Measurements from ENCODE around the gene TRPM7.

GRCh38 chr15:50576166-50576565 lies 110.4 kb downstream of the TRPM7 start:
- TF ChIP-seq CTCF (IDR thresholded peaks at IDR 0.05) (no peak), POLR2A (IDR thresholded peaks at IDR 0.05) (no peak)

Data from tibial nerve (tissue), 3 donors.